ENCODE results near the gene CDC123.

CDC123 gene

GRCh38 chr10:12180221-12180974 is 15.6 kb upstream of the CDC123 start:
- no peak for TF ChIP-seq GATA1 (IDR thresholded peaks at IDR 0.05; ENCODE audit: low read depth, low read length)
- no peak for TF ChIP-seq POLR2A (IDR thresholded peaks at IDR 0.05; ENCODE audit: low read length)
- no peak for DNase-seq

GRCh38 chr10:12181065-12181775 is 14.8 kb upstream of the CDC123 start:
- TF ChIP-seq GATA1 (IDR thresholded peaks at IDR 0.05; ENCODE audit: low read depth, low read length) (no peak), POLR2A (IDR thresholded peaks at IDR 0.05; ENCODE audit: low read length) (no peak)
- no peak for DNase-seq

- no peak for DNase-seq
- TF ChIP-seq GATA1 (IDR thresholded peaks at IDR 0.05; ENCODE audit: low read depth, low read length), result no peak
- no peak for TF ChIP-seq POLR2A (IDR thresholded peaks at IDR 0.05; ENCODE audit: low read length)
Measured at GRCh38 chr10:12184165-12184564, 11.8 kb upstream of the CDC123 start.

- DNase-seq, result no peak
- TF ChIP-seq POLR2A (IDR thresholded peaks at IDR 0.05; ENCODE audit: low read length) (no peak), GATA1 (IDR thresholded peaks at IDR 0.05; ENCODE audit: low read depth, low read length) (no peak)
Measured at GRCh38 chr10:12186323-12186722, 9.7 kb upstream of the CDC123 start.

GRCh38 chr10:12187321-12187905 is 8.6 kb upstream of the CDC123 start:
- TF ChIP-seq POLR2A (IDR thresholded peaks at IDR 0.05; ENCODE audit: low read length) (no peak), GATA1 (IDR thresholded peaks at IDR 0.05; ENCODE audit: low read depth, low read length) (no peak)
- DNase-seq, result no peak

GRCh38 chr10:12188656-12189055 is 7.3 kb upstream of the CDC123 start:
- TF ChIP-seq POLR2A (IDR thresholded peaks at IDR 0.05; ENCODE audit: low read length) (no peak), GATA1 (IDR thresholded peaks at IDR 0.05; ENCODE audit: low read depth, low read length) (no peak)
- DNase-seq, result no peak

GRCh38 chr10:12189426-12189825 is 6.6 kb upstream of the CDC123 start:
- no peak for DNase-seq
- TF ChIP-seq POLR2A (IDR thresholded peaks at IDR 0.05; ENCODE audit: low read length) (no peak), GATA1 (IDR thresholded peaks at IDR 0.05; ENCODE audit: low read depth, low read length) (no peak)

GRCh38 chr10:12191715-12192114 is 4.3 kb upstream of the CDC123 start:
- no peak for DNase-seq
- TF ChIP-seq POLR2A (IDR thresholded peaks at IDR 0.05; ENCODE audit: low read length) (no peak), GATA1 (IDR thresholded peaks at IDR 0.05; ENCODE audit: low read depth, low read length) (no peak)

GRCh38 chr10:12193193-12193592 is 2.8 kb upstream of the CDC123 start:
- TF ChIP-seq POLR2A (IDR thresholded peaks at IDR 0.05; ENCODE audit: low read length) (no peak), GATA1 (IDR thresholded peaks at IDR 0.05; ENCODE audit: low read depth, low read length) (no peak)
- no peak for DNase-seq

- peak; percentile 55 to 58 for DNase-seq
- TF ChIP-seq GATA1 (IDR thresholded peaks at IDR 0.05; ENCODE audit: low read depth, low read length) (no peak), POLR2A (IDR thresholded peaks at IDR 0.05; ENCODE audit: low read length) (no peak)
Measured at GRCh38 chr10:12194752-12195271, 1.2 kb upstream of the CDC123 start.

- DNase-seq, result no peak
- TF ChIP-seq GATA1 (IDR thresholded peaks at IDR 0.05; ENCODE audit: low read depth, low read length) (no peak), POLR2A (IDR thresholded peaks at IDR 0.05; ENCODE audit: low read length) (no peak)
Measured at GRCh38 chr10:12195281-12195602, 746 bp upstream of the CDC123 start.

GRCh38 chr10:12196531-12197211 is 683 bp downstream of the CDC123 start:
- no peak for DNase-seq
- no peak for TF ChIP-seq POLR2A (IDR thresholded peaks at IDR 0.05; ENCODE audit: low read length)
- no peak for TF ChIP-seq GATA1 (IDR thresholded peaks at IDR 0.05; ENCODE audit: low read depth, low read length)

GRCh38 chr10:12198156-12198555 is 2.2 kb downstream of the CDC123 start:
- DNase-seq, result no peak
- TF ChIP-seq GATA1 (IDR thresholded peaks at IDR 0.05; ENCODE audit: low read depth, low read length), result no peak
- no peak for TF ChIP-seq POLR2A (IDR thresholded peaks at IDR 0.05; ENCODE audit: low read length)

GRCh38 chr10:12200850-12201249 is 4.9 kb downstream of the CDC123 start:
- TF ChIP-seq GATA1 (IDR thresholded peaks at IDR 0.05; ENCODE audit: low read depth, low read length), result no peak
- TF ChIP-seq POLR2A (IDR thresholded peaks at IDR 0.05; ENCODE audit: low read length), result no peak
- DNase-seq, result no peak
